HCT116 (cell line): ENCODE measurements around the gene RMI2. TPM values are rescaled to one million over a fixed set of nuclear protein-coding genes. Genes with fewer than 3 reads are reported as not detected.

Experiments used
- ATAC-seq: fragments of 200-7000 bp; cut with Tn5 transposase; 2 replicates; pipeline ENCODE4 v1.9.1; 2020; ENCODE audit warnings: mild to moderate bottlenecking, moderate library complexity
- BruUV-seq: library from RNA; stranded (reverse); fragments of 400-500 nt; replicated peaks from 2 replicates; lab custom pipeline; 2021; lab: Mats Ljungman, UMichigan
- CTCF ChIA-PET: fragments of 300-600 bp; sonication (Branson Sonifier 250); formaldehyde crosslinking; loops from one replicate; lab custom pipeline; 2021; ENCODE audit warnings: antibody characterized with exemption; lab: Charles Lee
- POLR2A ChIA-PET: fragments of 300-600, 350-600 bp; sonication (Branson Sonifier 250); formaldehyde crosslinking; loops from one replicate; lab custom pipeline; 2021; ENCODE audit warnings: antibody characterized with exemption; lab: Charles Lee
- RAD21 ChIA-PET, 2 experiments: fragments of 300-600 bp; sonication (Branson Sonifier 250); formaldehyde crosslinking; loops; one replicate each; lab custom pipeline; 2023; ENCODE audit warnings: low total read pairs in 2 of 2; ENCODE audit not compliant: uncharacterized antibody in 2 of 2, unreplicated experiment in 2 of 2, low non-redundant PET in 1 of 2; lab: Charles Lee
- DNase-seq: peaks from one replicate; pipeline ENCODE4 v3.0.0-alpha.2; 2010; ENCODE audit warnings: low read depth, low spot score
- H2AFZ ChIP-seq: fragments of 200-600 bp; shearing (Covaris generic), sonication (generic); 2 replicates; pipeline ENCODE4 v1.6.1; 2017; ENCODE audit warnings: low read depth, mixed run types, mixed read lengths, antibody characterized with exemption, low read length; ENCODE audit not compliant: poor library complexity, severe bottlenecking
- H3K27ac ChIP-seq: 2 replicates; pipeline ENCODE4 v1.5.1; 2012; ENCODE audit warnings: low read depth, low read length
- H3K27me3 ChIP-seq: fragments of 200-600 bp; sonication (generic); 2 replicates; pipeline ENCODE4 v1.6.1; 2016; ENCODE audit warnings: mixed run types, low read length, mixed read lengths; ENCODE audit not compliant: insufficient read depth
- H3K36me3 ChIP-seq, 2 experiments: fragments of 200-500 bp in 1 of 2; fragments of 200-600 bp in 1 of 2; sonication (Bioruptor generic) in 1 of 2; sonication (generic) in 1 of 2; 2 replicates each; pipeline versions ENCODE4 v1.5.1 to v1.6.1; 2014 to 2016; ENCODE audit warnings: low read length in 2 of 2, inconsistent platforms in 1 of 2, mixed read lengths in 1 of 2, mixed run types in 1 of 2; ENCODE audit not compliant: insufficient read depth in 2 of 2, control insufficient read depth in 1 of 2
- H3K4me1 ChIP-seq, 2 experiments: fragments of 200-600 bp in 1 of 2; sonication (generic) in 1 of 2; 2 replicates each; pipeline versions ENCODE4 v1.5.1 to v1.6.1; 2012 to 2017; ENCODE audit warnings: low read length in 2 of 2, inconsistent platforms in 1 of 2, mild to moderate bottlenecking in 1 of 2, mixed read lengths in 1 of 2, mixed run types in 1 of 2, moderate library complexity in 1 of 2; ENCODE audit not compliant: insufficient read depth in 2 of 2, control insufficient read depth in 1 of 2
- H3K4me2 ChIP-seq: fragments of 200-600 bp; sonication (generic); 2 replicates; pipeline ENCODE4 v1.6.1; 2017; ENCODE audit warnings: mixed run types, low read length, mixed read lengths
- H3K4me3 ChIP-seq, 2 experiments: fragments of 200-600 bp in 1 of 2; sonication (generic) in 1 of 2; replicated peaks in 1 of 2; 2 replicates each; pipeline ENCODE4 v1.5.1; 2011 to 2016; ENCODE audit warnings: low read length in 2 of 2, control low read depth in 1 of 2, low read depth in 1 of 2, mild to moderate bottlenecking in 1 of 2, mixed read lengths in 1 of 2, mixed run types in 1 of 2
- H3K79me2 ChIP-seq: fragments of 200-600 bp; sonication (generic); 2 replicates; pipeline ENCODE4 v1.6.1; 2017; ENCODE audit warnings: mild to moderate bottlenecking, mixed run types, low read length, moderate library complexity, mixed read lengths; ENCODE audit not compliant: insufficient read depth
- H3K9ac ChIP-seq: fragments of 200-600 bp; sonication (generic); 2 replicates; pipeline ENCODE4 v1.6.1; 2016; ENCODE audit warnings: low read length, mixed read lengths
- H3K9me2 ChIP-seq: fragments of 200-600 bp; sonication (generic), shearing (Covaris generic); 2 replicates; pipeline ENCODE4 v1.6.1; 2017; ENCODE audit warnings: mixed run types, mild to moderate bottlenecking, moderate library complexity; ENCODE audit not compliant: insufficient read depth
- H3K9me3 ChIP-seq, 2 experiments: fragments of 200-500 bp in 1 of 2; fragments of 200-600 bp in 1 of 2; sonication (Bioruptor generic) in 1 of 2; sonication (generic) in 1 of 2; 2 replicates each; pipeline ENCODE4 v1.6.1; 2014 to 2017; ENCODE audit warnings: low read length in 2 of 2, mixed read lengths in 2 of 2, inconsistent platforms in 1 of 2, low read depth in 1 of 2, mild to moderate bottlenecking in 1 of 2, mixed run types in 1 of 2, moderate library complexity in 1 of 2; ENCODE audit not compliant: control insufficient read depth in 1 of 2, insufficient read depth in 1 of 2
- H4K20me1 ChIP-seq: fragments of 200-600 bp; sonication (generic), shearing (Covaris generic); 2 replicates; pipeline ENCODE4 v1.6.1; 2017; ENCODE audit warnings: mixed run types, mild to moderate bottlenecking, moderate library complexity; ENCODE audit not compliant: insufficient read depth
- CBX3 ChIP-seq: IDR thresholded peaks from 2 replicates; pipeline ENCODE4 v1.6.1; 2012; ENCODE audit warnings: low read depth
- CTCF ChIP-seq, 3 experiments: fragments of 200-600 bp in 1 of 3; sonication (generic) in 1 of 3; IDR thresholded peaks in 2 of 3; conservative IDR thresholded peaks in 1 of 3; 2 replicates each; pipeline ENCODE4 v1.5.1; 2012 to 2017; ENCODE audit warnings: low read depth in 2 of 3, low read length in 2 of 3, antibody characterized with exemption in 1 of 3, borderline replicate concordance in 1 of 3, control low read depth in 1 of 3, mild to moderate bottlenecking in 1 of 3, mixed read lengths in 1 of 3, mixed run types in 1 of 3, moderate library complexity in 1 of 3; ENCODE audit not compliant: insufficient read depth in 1 of 3
- EZH2phosphoT487 ChIP-seq: fragments of 200-600 bp; IDR thresholded peaks from 2 replicates; pipeline ENCODE4 v1.6.1; 2018; ENCODE audit warnings: antibody characterized with exemption, borderline replicate concordance
- JUND ChIP-seq: IDR thresholded peaks from 2 replicates; pipeline ENCODE4 v1.6.1; 2012
- MAX ChIP-seq: IDR thresholded peaks from 2 replicates; pipeline ENCODE4 v1.6.1; 2012
- POLR2AphosphoS5 ChIP-seq: IDR thresholded peaks from 2 replicates; pipeline ENCODE4 v1.6.1; 2011; ENCODE audit warnings: mild to moderate bottlenecking, low read depth, low read length, moderate library complexity
- RAD21 ChIP-seq: IDR thresholded peaks from 2 replicates; pipeline ENCODE4 v1.6.1; 2012; ENCODE audit warnings: low read depth, mild to moderate bottlenecking
- REST ChIP-seq: IDR thresholded peaks from 2 replicates; pipeline ENCODE4 v1.6.1; 2012; ENCODE audit warnings: low read depth
- SP1 ChIP-seq: IDR thresholded peaks from 2 replicates; pipeline ENCODE4 v1.6.1; 2012; ENCODE audit warnings: low read depth
- SRF ChIP-seq: IDR thresholded peaks from 2 replicates; pipeline ENCODE4 v1.6.1; 2012; ENCODE audit warnings: low read depth
- TCF7L2 ChIP-seq: IDR thresholded peaks from 2 replicates; pipeline ENCODE4 v1.7.0; 2011; ENCODE audit warnings: borderline replicate concordance, inconsistent platforms; ENCODE audit not compliant: insufficient read depth, insufficient read length; ENCODE audit errors: extremely low read depth
- YY1 ChIP-seq: IDR thresholded peaks from 2 replicates; pipeline ENCODE4 v1.6.1; 2011; ENCODE audit warnings: low read length, low read depth, moderate library complexity, mild to moderate bottlenecking; ENCODE audit not compliant: insufficient replicate concordance; ENCODE audit errors: extremely low read depth
- ZBTB33 ChIP-seq: IDR thresholded peaks from 2 replicates; pipeline ENCODE4 v1.6.1; 2011; ENCODE audit warnings: mild to moderate bottlenecking, low read length, moderate library complexity; ENCODE audit not compliant: insufficient replicate concordance; ENCODE audit errors: extremely low read depth
- ZFX ChIP-seq: fragments of 450-650 bp; IDR thresholded peaks from 2 replicates; pipeline ENCODE4 v1.6.1; 2017
- intact Hi-C: fragments of 100-400 bp; cut with micrococcal nuclease; formaldehyde crosslinking; loops from 2 replicates; pipeline ENCODE4 v1.10.0; 2022
- total RNA-seq: library from RNA; stranded (reverse); gene quantifications from one replicate; pipeline ENCODE4 v1.2.1, GENCODE V29; 2021; ENCODE audit not compliant: unreplicated experiment

Gene RMI2
- total RNA-seq, 1 experiment from 2014 or later, result 19.9 TPM

GRCh38 chr16:11391576-11391975 is 46.3 kb downstream of the RMI2 start (continued):
- TF ChIP-seq CTCF (IDR thresholded peaks at IDR 0.05 in 2 of 3, conservative IDR thresholded peaks at IDR 0.05 in 1 of 3; ENCODE audit: borderline replicate concordance in 1 of 3, insufficient read depth in 1 of 3, low read depth in 2 of 3, low read length in 2 of 3), result no peak
- no peak for TF ChIP-seq REST
- no peak for TF ChIP-seq YY1
- TF ChIP-seq CBX3, result no peak
- TF ChIP-seq MAX, result no peak
- no peak for TF ChIP-seq SRF
- TF ChIP-seq, all 23 proteins: peak for 0

GRCh38 chr16:11392041-11392581 is 46.9 kb downstream of the RMI2 start:
- POLR2A ChIA-PET, result no interaction called here
- RAD21 ChIA-PET, result no interaction called here
- no TSS peak for BruUV-seq
- no peaks in the 10 kb centered on the region for H3K9me2 ChIP-seq
- H4K20me1 ChIP-seq, result no peaks in the 10 kb centered on the region
- no peak overlapping the region for H3K4me2 ChIP-seq
- no peaks in the 10 kb centered on the region for H3K27me3 ChIP-seq
- intact Hi-C loops, result no loop called here
- H3K9ac ChIP-seq, result no peak overlapping the region
- no peak overlapping the region for H2AFZ ChIP-seq
- H3K9me3 ChIP-seq, result no peaks in the 10 kb centered on the region
- no peak overlapping the region for H3K4me3 ChIP-seq
- H3K79me2 ChIP-seq, result no peaks in the 10 kb centered on the region
- H3K4me1 ChIP-seq, result peaks cover 0 to 19% of the 10 kb centered on the region in 2 experiments; a peak in 1 of 4 replicates
- no peaks in the 10 kb centered on the region for H3K36me3 ChIP-seq
- ATAC-seq (no peak), DNase-seq (no peak)
- no peak overlapping the region for H3K27ac ChIP-seq
- CTCF ChIA-PET, result no interaction called here
- TF ChIP-seq SP1 (no peak), SRF (no peak), EZH2phosphoT487 (no peak), POLR2AphosphoS5 (no peak), ZFX (no peak), JUND (no peak), TCF7L2 (no peak), RAD21 (no peak), CTCF (IDR thresholded peaks at IDR 0.05 in 2 of 3, conservative IDR thresholded peaks at IDR 0.05 in 1 of 3; ENCODE audit: borderline replicate concordance in 1 of 3, insufficient read depth in 1 of 3, low read depth in 2 of 3, low read length in 2 of 3) (no peak), YY1 (no peak), ZBTB33 (no peak)
